WTC11 (cell line): ENCODE measurements around the gene OSBPL10. TPM values are rescaled to one million over a fixed set of nuclear protein-coding genes. Genes with fewer than 3 reads are reported as not detected.

Experiments
- ATAC-seq: fragments of 200-7000 bp; cut with Tn5 transposase; 2 replicates; pipeline ENCODE4 v1.10.0; 2021; ENCODE audit warnings: mild to moderate bottlenecking, moderate library complexity
- CTCF ChIA-PET: fragments of 300-600 bp; sonication (Branson Sonifier 250); formaldehyde crosslinking; loops from one replicate; lab custom pipeline; 2021; ENCODE audit warnings: antibody characterized with exemption; lab: Charles Lee
- POLR2A ChIA-PET: fragments of 350-600 bp; sonication (Branson Sonifier 250); formaldehyde crosslinking; loops from one replicate; lab custom pipeline; 2021; ENCODE audit warnings: antibody characterized with exemption; lab: Charles Lee
- DNase-seq: peaks from one replicate; pipeline ENCODE4 v3.0.0; 2021; ENCODE audit warnings: low spot score
- H3K27ac Mint-ChIP-seq: 2 replicates; pipeline ENCODE4 v1.8.0; 2021; ENCODE audit warnings: mixed read lengths
- H3K27me3 Mint-ChIP-seq: 2 replicates; pipeline ENCODE4 v1.8.0; 2021; ENCODE audit warnings: low read depth, mild to moderate bottlenecking, moderate library complexity, mixed read lengths
- H3K36me3 Mint-ChIP-seq: 2 replicates; pipeline ENCODE4 v1.8.0; 2021; ENCODE audit warnings: mixed read lengths
- H3K4me1 Mint-ChIP-seq: 2 replicates; pipeline ENCODE4 v1.8.0; 2022; ENCODE audit warnings: mixed read lengths
- H3K4me3 Mint-ChIP-seq: 2 replicates; pipeline ENCODE4 v1.8.0; 2021; ENCODE audit warnings: mild to moderate bottlenecking, moderate library complexity, mixed read lengths
- H3K9me3 Mint-ChIP-seq: 2 replicates; pipeline ENCODE4 v1.8.0; 2021; ENCODE audit warnings: mixed read lengths
- ATF1 ChIP-seq: sonication (generic); formaldehyde crosslinking; IDR thresholded peaks from 2 replicates; pipeline ENCODE4 v1.8.1; 2023; ENCODE audit warnings: mild to moderate bottlenecking, moderate library complexity, missing genetic modification reagents
- CREM ChIP-seq: sonication (generic); formaldehyde crosslinking; IDR thresholded peaks from 2 replicates; pipeline ENCODE4 v1.8.1; 2022; ENCODE audit warnings: mild to moderate bottlenecking, missing genetic modification reagents, moderate library complexity
- MYBL2 ChIP-seq: sonication (generic); formaldehyde crosslinking; IDR thresholded peaks from 2 replicates; pipeline ENCODE4 v1.8.1; 2023; ENCODE audit warnings: mild to moderate bottlenecking, moderate library complexity, missing genetic modification reagents
- NR1H2 ChIP-seq: sonication (generic); formaldehyde crosslinking; IDR thresholded peaks from 2 replicates; pipeline ENCODE4 v1.9.0; 2021; ENCODE audit warnings: mild to moderate bottlenecking, moderate library complexity, missing genetic modification reagents
- PREB ChIP-seq: sonication (generic); formaldehyde crosslinking; IDR thresholded peaks from 2 replicates; pipeline ENCODE4 v1.8.1; 2022; ENCODE audit warnings: mild to moderate bottlenecking, missing genetic modification reagents, moderate library complexity, borderline replicate concordance
- SMAD3 ChIP-seq: sonication (generic); formaldehyde crosslinking; IDR thresholded peaks from 2 replicates; pipeline ENCODE4 v1.8.0; 2022; ENCODE audit warnings: missing genetic modification reagents, mild to moderate bottlenecking, borderline replicate concordance
- SP1 ChIP-seq: sonication (generic); formaldehyde crosslinking; conservative IDR thresholded peaks from 2 replicates; pipeline ENCODE4 v1.8.1; 2022; ENCODE audit warnings: missing genetic modification reagents
- TCF7 ChIP-seq: sonication (generic); formaldehyde crosslinking; IDR thresholded peaks from 2 replicates; pipeline ENCODE4 v1.8.0; 2022; ENCODE audit warnings: mild to moderate bottlenecking, low read depth, missing genetic modification reagents, moderate library complexity
- total RNA-seq: library from RNA; stranded (reverse); gene quantifications from 3 replicates; pipeline ENCODE4 v1.2.3, GENCODE V29; 2021
- TF ChIP-seq, protein P1 (sequence below): sonication (generic); formaldehyde crosslinking; IDR thresholded peaks from 2 replicates; pipeline ENCODE4 v1.8.1; 2023; ENCODE audit warnings: mild to moderate bottlenecking, missing genetic modification reagents
- TF ChIP-seq, protein P2 (sequence below): fragments of 200-600 bp; IDR thresholded peaks from 2 replicates; pipeline ENCODE4 v1.8.0; 2022; ENCODE audit warnings: antibody characterized with exemption
- TF ChIP-seq, protein P3 (sequence below): sonication (generic); formaldehyde crosslinking; conservative IDR thresholded peaks from 2 replicates; pipeline ENCODE4 v1.8.1; 2022; ENCODE audit warnings: mild to moderate bottlenecking, missing genetic modification reagents
- TF ChIP-seq, protein P4 (sequence below): sonication (generic); formaldehyde crosslinking; IDR thresholded peaks from 2 replicates; pipeline ENCODE4 v1.8.0; 2022; ENCODE audit warnings: missing genetic modification reagents
- TF ChIP-seq, protein P5 (sequence below): sonication (generic); formaldehyde crosslinking; IDR thresholded peaks from 2 replicates; pipeline ENCODE4 v1.8.0; 2023; ENCODE audit warnings: mild to moderate bottlenecking, missing genetic modification reagents
- TF ChIP-seq, protein P6 (sequence below): sonication (generic); formaldehyde crosslinking; conservative IDR thresholded peaks from 2 replicates; pipeline ENCODE4 v1.8.1; 2023; ENCODE audit warnings: mild to moderate bottlenecking, low read depth, missing genetic modification reagents, moderate library complexity
- TF ChIP-seq, protein P7 (sequence below): sonication (generic); formaldehyde crosslinking; IDR thresholded peaks from 2 replicates; pipeline ENCODE4 v1.8.0; 2022; ENCODE audit warnings: mild to moderate bottlenecking, missing genetic modification reagents

OSBPL10 gene
- total RNA-seq, 1 experiment from 2014 or later = 84.1 TPM

DNA sequence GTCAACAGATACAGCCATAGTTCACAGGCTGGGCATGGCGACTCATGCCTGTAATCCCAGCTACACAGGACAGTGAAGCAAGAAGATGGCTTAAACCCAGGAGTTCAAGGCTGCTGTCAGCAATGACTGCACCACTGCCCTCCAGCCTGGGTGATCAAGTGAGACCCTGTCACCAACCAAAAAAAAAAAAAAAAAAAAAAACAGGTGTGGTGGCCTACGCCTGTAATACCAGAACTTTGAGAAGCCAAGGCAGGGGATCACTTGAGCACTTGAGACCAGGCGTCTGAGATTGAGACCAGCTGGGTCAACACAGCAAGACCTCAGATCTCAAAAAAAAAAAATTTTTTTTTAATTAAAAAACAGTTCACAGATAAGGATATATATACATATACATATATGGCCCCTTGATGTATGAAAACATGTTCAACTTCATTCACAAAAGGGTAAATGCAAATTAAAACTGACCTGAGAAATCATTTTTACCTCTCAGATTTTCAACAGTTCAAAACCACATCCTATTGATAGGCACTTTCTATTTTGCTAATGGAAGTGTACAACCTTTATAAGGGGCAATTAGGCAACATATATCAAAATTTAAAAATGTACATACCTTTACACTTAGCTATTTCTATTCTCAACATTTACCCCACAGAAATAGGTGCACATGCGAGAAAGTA is 51.1 kb downstream of the OSBPL10 start:
- Mint-ChIP-seq H3K4me1 (peaks cover 68% of the 10 kb centered on the region), H3K4me3 (no peak overlapping the region), H3K27me3 (no peaks in the 10 kb centered on the region), H3K27ac (no peak overlapping the region), H3K36me3 (no peaks in the 10 kb centered on the region), H3K9me3 (peaks cover 3% of the 10 kb centered on the region; the same call in 1 of the 2 replicates)
- DNase-seq = no peak
- TF ChIP-seq, protein P1, sequence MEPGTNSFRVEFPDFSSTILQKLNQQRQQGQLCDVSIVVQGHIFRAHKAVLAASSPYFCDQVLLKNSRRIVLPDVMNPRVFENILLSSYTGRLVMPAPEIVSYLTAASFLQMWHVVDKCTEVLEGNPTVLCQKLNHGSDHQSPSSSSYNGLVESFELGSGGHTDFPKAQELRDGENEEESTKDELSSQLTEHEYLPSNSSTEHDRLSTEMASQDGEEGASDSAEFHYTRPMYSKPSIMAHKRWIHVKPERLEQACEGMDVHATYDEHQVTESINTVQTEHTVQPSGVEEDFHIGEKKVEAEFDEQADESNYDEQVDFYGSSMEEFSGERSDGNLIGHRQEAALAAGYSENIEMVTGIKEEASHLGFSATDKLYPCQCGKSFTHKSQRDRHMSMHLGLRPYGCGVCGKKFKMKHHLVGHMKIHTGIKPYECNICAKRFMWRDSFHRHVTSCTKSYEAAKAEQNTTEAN (CRISPR knock-in tag) = no peak
- TF ChIP-seq, protein P2, sequence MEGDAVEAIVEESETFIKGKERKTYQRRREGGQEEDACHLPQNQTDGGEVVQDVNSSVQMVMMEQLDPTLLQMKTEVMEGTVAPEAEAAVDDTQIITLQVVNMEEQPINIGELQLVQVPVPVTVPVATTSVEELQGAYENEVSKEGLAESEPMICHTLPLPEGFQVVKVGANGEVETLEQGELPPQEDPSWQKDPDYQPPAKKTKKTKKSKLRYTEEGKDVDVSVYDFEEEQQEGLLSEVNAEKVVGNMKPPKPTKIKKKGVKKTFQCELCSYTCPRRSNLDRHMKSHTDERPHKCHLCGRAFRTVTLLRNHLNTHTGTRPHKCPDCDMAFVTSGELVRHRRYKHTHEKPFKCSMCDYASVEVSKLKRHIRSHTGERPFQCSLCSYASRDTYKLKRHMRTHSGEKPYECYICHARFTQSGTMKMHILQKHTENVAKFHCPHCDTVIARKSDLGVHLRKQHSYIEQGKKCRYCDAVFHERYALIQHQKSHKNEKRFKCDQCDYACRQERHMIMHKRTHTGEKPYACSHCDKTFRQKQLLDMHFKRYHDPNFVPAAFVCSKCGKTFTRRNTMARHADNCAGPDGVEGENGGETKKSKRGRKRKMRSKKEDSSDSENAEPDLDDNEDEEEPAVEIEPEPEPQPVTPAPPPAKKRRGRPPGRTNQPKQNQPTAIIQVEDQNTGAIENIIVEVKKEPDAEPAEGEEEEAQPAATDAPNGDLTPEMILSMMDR = no peak
- TF ChIP-seq, protein P3, sequence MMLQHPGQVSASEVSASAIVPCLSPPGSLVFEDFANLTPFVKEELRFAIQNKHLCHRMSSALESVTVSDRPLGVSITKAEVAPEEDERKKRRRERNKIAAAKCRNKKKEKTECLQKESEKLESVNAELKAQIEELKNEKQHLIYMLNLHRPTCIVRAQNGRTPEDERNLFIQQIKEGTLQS (CRISPR knock-in tag) = no peak
- TF ChIP-seq TCF7 (no peak), SP1 (CRISPR knock-in tag) (no peak), ATF1 (CRISPR knock-in tag) (no peak), NR1H2 (CRISPR knock-in tag) (no peak), PREB (no peak), MYBL2 (no peak), CREM (CRISPR knock-in tag) (no peak), SMAD3 (no peak)
- TF ChIP-seq, protein P4, sequence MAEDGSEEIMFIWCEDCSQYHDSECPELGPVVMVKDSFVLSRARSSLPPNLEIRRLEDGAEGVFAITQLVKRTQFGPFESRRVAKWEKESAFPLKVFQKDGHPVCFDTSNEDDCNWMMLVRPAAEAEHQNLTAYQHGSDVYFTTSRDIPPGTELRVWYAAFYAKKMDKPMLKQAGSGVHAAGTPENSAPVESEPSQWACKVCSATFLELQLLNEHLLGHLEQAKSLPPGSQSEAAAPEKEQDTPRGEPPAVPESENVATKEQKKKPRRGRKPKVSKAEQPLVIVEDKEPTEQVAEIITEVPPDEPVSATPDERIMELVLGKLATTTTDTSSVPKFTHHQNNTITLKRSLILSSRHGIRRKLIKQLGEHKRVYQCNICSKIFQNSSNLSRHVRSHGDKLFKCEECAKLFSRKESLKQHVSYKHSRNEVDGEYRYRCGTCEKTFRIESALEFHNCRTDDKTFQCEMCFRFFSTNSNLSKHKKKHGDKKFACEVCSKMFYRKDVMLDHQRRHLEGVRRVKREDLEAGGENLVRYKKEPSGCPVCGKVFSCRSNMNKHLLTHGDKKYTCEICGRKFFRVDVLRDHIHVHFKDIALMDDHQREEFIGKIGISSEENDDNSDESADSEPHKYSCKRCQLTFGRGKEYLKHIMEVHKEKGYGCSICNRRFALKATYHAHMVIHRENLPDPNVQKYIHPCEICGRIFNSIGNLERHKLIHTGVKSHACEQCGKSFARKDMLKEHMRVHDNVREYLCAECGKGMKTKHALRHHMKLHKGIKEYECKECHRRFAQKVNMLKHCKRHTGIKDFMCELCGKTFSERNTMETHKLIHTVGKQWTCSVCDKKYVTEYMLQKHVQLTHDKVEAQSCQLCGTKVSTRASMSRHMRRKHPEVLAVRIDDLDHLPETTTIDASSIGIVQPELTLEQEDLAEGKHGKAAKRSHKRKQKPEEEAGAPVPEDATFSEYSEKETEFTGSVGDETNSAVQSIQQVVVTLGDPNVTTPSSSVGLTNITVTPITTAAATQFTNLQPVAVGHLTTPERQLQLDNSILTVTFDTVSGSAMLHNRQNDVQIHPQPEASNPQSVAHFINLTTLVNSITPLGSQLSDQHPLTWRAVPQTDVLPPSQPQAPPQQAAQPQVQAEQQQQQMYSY (CRISPR knock-in tag) = no peak
- TF ChIP-seq, protein P5, sequence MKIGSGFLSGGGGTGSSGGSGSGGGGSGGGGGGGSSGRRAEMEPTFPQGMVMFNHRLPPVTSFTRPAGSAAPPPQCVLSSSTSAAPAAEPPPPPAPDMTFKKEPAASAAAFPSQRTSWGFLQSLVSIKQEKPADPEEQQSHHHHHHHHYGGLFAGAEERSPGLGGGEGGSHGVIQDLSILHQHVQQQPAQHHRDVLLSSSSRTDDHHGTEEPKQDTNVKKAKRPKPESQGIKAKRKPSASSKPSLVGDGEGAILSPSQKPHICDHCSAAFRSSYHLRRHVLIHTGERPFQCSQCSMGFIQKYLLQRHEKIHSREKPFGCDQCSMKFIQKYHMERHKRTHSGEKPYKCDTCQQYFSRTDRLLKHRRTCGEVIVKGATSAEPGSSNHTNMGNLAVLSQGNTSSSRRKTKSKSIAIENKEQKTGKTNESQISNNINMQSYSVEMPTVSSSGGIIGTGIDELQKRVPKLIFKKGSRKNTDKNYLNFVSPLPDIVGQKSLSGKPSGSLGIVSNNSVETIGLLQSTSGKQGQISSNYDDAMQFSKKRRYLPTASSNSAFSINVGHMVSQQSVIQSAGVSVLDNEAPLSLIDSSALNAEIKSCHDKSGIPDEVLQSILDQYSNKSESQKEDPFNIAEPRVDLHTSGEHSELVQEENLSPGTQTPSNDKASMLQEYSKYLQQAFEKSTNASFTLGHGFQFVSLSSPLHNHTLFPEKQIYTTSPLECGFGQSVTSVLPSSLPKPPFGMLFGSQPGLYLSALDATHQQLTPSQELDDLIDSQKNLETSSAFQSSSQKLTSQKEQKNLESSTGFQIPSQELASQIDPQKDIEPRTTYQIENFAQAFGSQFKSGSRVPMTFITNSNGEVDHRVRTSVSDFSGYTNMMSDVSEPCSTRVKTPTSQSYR (CRISPR knock-in tag) = no peak
- TF ChIP-seq, protein P6, sequence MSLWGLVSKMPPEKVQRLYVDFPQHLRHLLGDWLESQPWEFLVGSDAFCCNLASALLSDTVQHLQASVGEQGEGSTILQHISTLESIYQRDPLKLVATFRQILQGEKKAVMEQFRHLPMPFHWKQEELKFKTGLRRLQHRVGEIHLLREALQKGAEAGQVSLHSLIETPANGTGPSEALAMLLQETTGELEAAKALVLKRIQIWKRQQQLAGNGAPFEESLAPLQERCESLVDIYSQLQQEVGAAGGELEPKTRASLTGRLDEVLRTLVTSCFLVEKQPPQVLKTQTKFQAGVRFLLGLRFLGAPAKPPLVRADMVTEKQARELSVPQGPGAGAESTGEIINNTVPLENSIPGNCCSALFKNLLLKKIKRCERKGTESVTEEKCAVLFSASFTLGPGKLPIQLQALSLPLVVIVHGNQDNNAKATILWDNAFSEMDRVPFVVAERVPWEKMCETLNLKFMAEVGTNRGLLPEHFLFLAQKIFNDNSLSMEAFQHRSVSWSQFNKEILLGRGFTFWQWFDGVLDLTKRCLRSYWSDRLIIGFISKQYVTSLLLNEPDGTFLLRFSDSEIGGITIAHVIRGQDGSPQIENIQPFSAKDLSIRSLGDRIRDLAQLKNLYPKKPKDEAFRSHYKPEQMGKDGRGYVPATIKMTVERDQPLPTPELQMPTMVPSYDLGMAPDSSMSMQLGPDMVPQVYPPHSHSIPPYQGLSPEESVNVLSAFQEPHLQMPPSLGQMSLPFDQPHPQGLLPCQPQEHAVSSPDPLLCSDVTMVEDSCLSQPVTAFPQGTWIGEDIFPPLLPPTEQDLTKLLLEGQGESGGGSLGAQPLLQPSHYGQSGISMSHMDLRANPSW = no peak
- TF ChIP-seq, protein P7, sequence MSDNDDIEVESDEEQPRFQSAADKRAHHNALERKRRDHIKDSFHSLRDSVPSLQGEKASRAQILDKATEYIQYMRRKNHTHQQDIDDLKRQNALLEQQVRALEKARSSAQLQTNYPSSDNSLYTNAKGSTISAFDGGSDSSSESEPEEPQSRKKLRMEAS (CRISPR knock-in tag) = no peak
- no peak for ATAC-seq
- POLR2A ChIA-PET = interaction anchor here (0.5 kb wide), 1 partner anchor 31 kb away, joined by 5 read pairs; no protein-coding TSS in a partner anchor
- CTCF ChIA-PET = no interaction called here
